ENCODE results near the gene MAD1L1. TPM values are rescaled to one million over a fixed set of nuclear protein-coding genes. Genes with fewer than 3 reads are reported as not detected.

MAD1L1 gene
- total and polyA plus RNA-seq, 2 of the 4 experiments (the other 2 are of a cell fraction) = 29.0 to 40.9 TPM

- ChIA-PET POLR2A (ENCODE audit: unreplicated experiment) (no interaction called here), CTCF (interaction anchor here (0.8 kb wide), 1 partner anchor 9 kb away, joined by 4 read pairs; no protein-coding TSS in a partner anchor)
- Histone ChIP-seq H3K23ac (ENCODE audit: low read depth, low read length) (no peak overlapping the region), H3K9ac (ENCODE audit: low read depth, low read length) (no peak overlapping the region), H4K91ac (ENCODE audit: insufficient read depth, low read depth, low read length) (no peak overlapping the region), H3K36me3 (ENCODE audit: control insufficient read depth, insufficient read depth, low read length) (no peaks in the 10 kb centered on the region), H4K20me1 (ENCODE audit: insufficient read depth, low read length) (no peaks in the 10 kb centered on the region), H3K27me3 (ENCODE audit: control insufficient read depth, insufficient read depth, low read length) (no peaks in the 10 kb centered on the region), H3K9me3 (ENCODE audit: control insufficient read depth, insufficient read depth, low read length) (no peaks in the 10 kb centered on the region), H3K4ac (ENCODE audit: low read depth, low read length) (no peak overlapping the region), H2AK9ac (replicated peaks; ENCODE audit: low read depth, low read length, poor library complexity) (no peak overlapping the region), H3K27ac (ENCODE audit: insufficient read depth, low read length) (no peak overlapping the region), H2BK20ac (ENCODE audit: low read depth, low read length) (no peak overlapping the region), H3K56ac (ENCODE audit: extremely low read depth, insufficient read depth, low read length) (no peak overlapping the region), H2BK120ac (ENCODE audit: low read depth, low read length) (no peak overlapping the region), H4K8ac (ENCODE audit: low read depth in 2 of 2, low read length in 2 of 2) (no peak overlapping the region), H3K79me1 (ENCODE audit: low read depth in 1 of 2, low read length in 2 of 2) (peaks cover 0 to 3% of the 10 kb centered on the region in 2 experiments; a peak in 2 of 4 replicates), H2AK5ac (ENCODE audit: low read depth, low read length) (no peak overlapping the region), H2BK15ac (ENCODE audit: low read depth, low read length) (no peak overlapping the region), H3K4me2 (ENCODE audit: low read depth, low read length) (no peak overlapping the region), H4K5ac (ENCODE audit: low read depth, low read length) (no peak overlapping the region), H3K18ac (ENCODE audit: low read depth, low read length) (no peak overlapping the region), H3K9me1 (ENCODE audit: insufficient read depth, low read length) (no peaks in the 10 kb centered on the region), H3K4me1 (ENCODE audit: control insufficient read depth, insufficient read depth, low read length) (peaks cover 2% of the 10 kb centered on the region; the same call in 1 of the 2 replicates), H3K14ac (replicated peaks; ENCODE audit: low read depth, low read length) (no peak overlapping the region), H3K4me3 (ENCODE audit: insufficient read depth, low read depth, low read length) (no peak overlapping the region), H2AFZ (replicated peaks; ENCODE audit: low read length, poor library complexity) (no peak overlapping the region), H2BK5ac (ENCODE audit: low read depth, low read length, poor library complexity, severe bottlenecking) (no peak overlapping the region)
- 97% methylated on average over 5 of the region's 9 CpGs; no CpG with 5 or more reads in 1 of the 2 experiments for WGBS, 2 experiments (ENCODE audit: extremely low coverage in 2 of 2, insufficient read length in 1 of 2)
- no peak for ATAC-seq (ENCODE audit: low read depth)
- in situ Hi-C loops (cut with MboI; ENCODE audit: low sequenced_read_pairs) (no loop called here), intact Hi-C loops (cut with micrococcal nuclease) (no loop called here), dilution Hi-C loops (cut with HindIII; ENCODE audit: low sequenced_read_pairs, unreplicated experiment) (no loop called here)
- DNase-seq = no peak
- no TSS peak for BruUV-seq (replicated peaks)
- TF ChIP-seq MAFK (IDR thresholded peaks at IDR 0.05; ENCODE audit: low read depth, low read length) = no peak
- no peak for TF ChIP-seq CHD1 (IDR thresholded peaks at IDR 0.05; ENCODE audit: low read depth, low read length)
- no peak for TF ChIP-seq RFX5 (IDR thresholded peaks at IDR 0.05; ENCODE audit: low read depth, low read length)
- TF ChIP-seq CEBPB (IDR thresholded peaks at IDR 0.05; ENCODE audit: low read depth, low read length) = no peak
- no peak for TF ChIP-seq RAD21 (IDR thresholded peaks at IDR 0.05; ENCODE audit: low read length)
- no peak for TF ChIP-seq CTCF (conservative IDR thresholded peaks at IDR 0.05; ENCODE audit: low read depth, low read length)
- no peak for TF ChIP-seq MXI1 (IDR thresholded peaks at IDR 0.05; ENCODE audit: borderline replicate concordance, low read depth, low read length)
- TF ChIP-seq NFE2L2 (IDR thresholded peaks at IDR 0.05; ENCODE audit: low read depth, low read length) = no peak
- no peak for TF ChIP-seq USF2 (IDR thresholded peaks at IDR 0.05; ENCODE audit: low read depth, low read length)
- TF ChIP-seq FOS (IDR thresholded peaks at IDR 0.05; ENCODE audit: low read depth, low read length) = no peak
- no peak for TF ChIP-seq BHLHE40 (IDR thresholded peaks at IDR 0.05; ENCODE audit: low read depth, low read length)
- no peak for TF ChIP-seq POLR2A (IDR thresholded peaks at IDR 0.05; ENCODE audit: low read depth, low read length)
- TF ChIP-seq MAZ (IDR thresholded peaks at IDR 0.05; ENCODE audit: borderline replicate concordance, low read depth, low read length) = no peak
- TF ChIP-seq SMC3 (IDR thresholded peaks at IDR 0.05; ENCODE audit: low read depth, low read length) = no peak
- no peak for TF ChIP-seq ELK1 (IDR thresholded peaks at IDR 0.05; ENCODE audit: borderline replicate concordance, low read depth, low read length)
- TF ChIP-seq RCOR1 (IDR thresholded peaks at IDR 0.05; ENCODE audit: insufficient replicate concordance, low read length) = no peak
Measured at GRCh38 chr7:1931951-1932270, 300.8 kb downstream of the MAD1L1 start.
